ENCODE results near the gene RDH16.
"Not testable (repeated sequence)": the region's sequence is repeated elsewhere in the genome, so short reads cannot be mapped to it uniquely, and the experiment has no call there.

Gene RDH16

GRCh38 chr12:56953314-56953713 is 4.1 kb downstream of the RDH16 start:
- no peak for DNase-seq

- DNase-seq, result no peak
Measured at GRCh38 chr12:56951582-56952339, 5.6 kb downstream of the RDH16 start.

- no peak for DNase-seq
Measured at GRCh38 chr12:56948881-56949280, 8.5 kb downstream of the RDH16 start.

- DNase-seq, result no peak
Measured at GRCh38 chr12:56948457-56948777, 9.0 kb downstream of the RDH16 start.

GRCh38 chr12:56947633-56948456 is 9.6 kb downstream of the RDH16 start:
- peak in 1 of 2 donors; percentile 22 for DNase-seq

GRCh38 chr12:56943878-56944277 is 13.5 kb downstream of the RDH16 start:
- DNase-seq, result no peak

- DNase-seq, result not testable (repeated sequence)
Measured at GRCh38 chr12:56943374-56943773, 14.0 kb downstream of the RDH16 start.

GRCh38 chr12:56941299-56942017 is 15.9 kb downstream of the RDH16 start:
- DNase-seq, result peak; percentile 66 to 81

GRCh38 chr12:56940942-56941298 is 16.5 kb downstream of the RDH16 start:
- DNase-seq, result not testable (repeated sequence)

GRCh38 chr12:56935752-56936151 is 21.7 kb downstream of the RDH16 start:
- DNase-seq, result no peak

GRCh38 chr12:56935157-56935556 is 22.3 kb downstream of the RDH16 start:
- DNase-seq, result no peak

GRCh38 chr12:56933826-56934625 is 23.4 kb downstream of the RDH16 start, which contains the start of gene SDR9C7:
SDR9C7 (minus strand) TSS chr12:56934408; CDS start chr12:56934261, 147 bp downstream.
- no peak for DNase-seq

- peak; percentile 61 to 88 for DNase-seq
Measured at GRCh38 chr12:56932867-56933266, 24.5 kb downstream of the RDH16 start.

- DNase-seq, result no peak
Measured at GRCh38 chr12:56932146-56932545, 25.3 kb downstream of the RDH16 start.

GRCh38 chr12:56931474-56931978 is 25.9 kb downstream of the RDH16 start:
- peak; percentile 66 to 81 for DNase-seq

- DNase-seq, result no peak
Measured at GRCh38 chr12:56930241-56930640, 27.2 kb downstream of the RDH16 start.

- no peak for DNase-seq
Measured at GRCh38 chr12:56929780-56930179, 27.6 kb downstream of the RDH16 start.

- peak in 1 of 2 donors; percentile 12 for DNase-seq
Measured at GRCh38 chr12:56928262-56928661, 29.1 kb downstream of the RDH16 start.

- DNase-seq, result no peak
Measured at GRCh38 chr12:56927281-56927680, 30.1 kb downstream of the RDH16 start.

GRCh38 chr12:56922031-56922430 is 35.4 kb downstream of the RDH16 start:
- DNase-seq, result peak; percentile 52 to 56

GRCh38 chr12:56921346-56921745 is 36.1 kb downstream of the RDH16 start:
- DNase-seq, result peak in 1 of 2 donors; percentile 11

GRCh38 chr12:56918139-56918538 is 39.3 kb downstream of the RDH16 start:
- not testable (repeated sequence) for DNase-seq

- DNase-seq, result no peak
Measured at GRCh38 chr12:56916996-56917333, 40.4 kb downstream of the RDH16 start.

All from inflammatory macrophage treated with lipopolysaccharide for 1 hour (primary cell).